Astrocyte (in vitro differentiated cells and primary cell): ENCODE data around the gene FAM72B. TPM values are rescaled to one million over a fixed set of nuclear protein-coding genes. Genes with fewer than 3 reads are reported as not detected.
"Not testable (repeated sequence)": the region's sequence is repeated elsewhere in the genome, so short reads cannot be mapped to it uniquely, and the experiment has no call there.

Source experiments
- DNase-seq: peaks from one replicate; pipeline ENCODE4 v3.0.0-alpha.2; 2010; ENCODE audit warnings: low read depth
- FAIRE-seq: peaks from 2 replicates; lab custom pipeline; 2011; peaks lifted over from hg19 to GRCh38; lab: Jason Lieb, UNC
- H2AFZ ChIP-seq: 2 replicates; pipeline ENCODE4 v1.6.0; 2012; ENCODE audit warnings: low read depth, low read length, inconsistent platforms
- H3K27ac ChIP-seq: 2 replicates; pipeline ENCODE4 v1.5.1; 2011; ENCODE audit warnings: low read depth, low read length, inconsistent platforms
- H3K27me3 ChIP-seq: 2 replicates; pipeline ENCODE4 v1.6.0; 2011; ENCODE audit warnings: low read length, inconsistent platforms; ENCODE audit not compliant: insufficient read depth
- H3K36me3 ChIP-seq: 2 replicates; pipeline ENCODE4 v1.5.1; 2011; ENCODE audit warnings: low read length, inconsistent platforms; ENCODE audit not compliant: insufficient read depth
- H3K4me1 ChIP-seq: 2 replicates; pipeline ENCODE4 v1.5.1; 2011; ENCODE audit warnings: low read length, inconsistent platforms; ENCODE audit not compliant: insufficient read depth
- H3K4me2 ChIP-seq: 2 replicates; pipeline ENCODE4 v1.6.0; 2012; ENCODE audit warnings: low read length, inconsistent platforms
- H3K4me3 ChIP-seq: 2 replicates; pipeline ENCODE4 v1.5.1; 2011; ENCODE audit warnings: low read depth, mild to moderate bottlenecking, low read length, inconsistent platforms; ENCODE audit not compliant: insufficient read depth
- H3K79me2 ChIP-seq: 2 replicates; pipeline ENCODE4 v1.6.0; 2012; ENCODE audit warnings: mild to moderate bottlenecking, low read length, inconsistent platforms; ENCODE audit not compliant: insufficient read depth
- H3K9ac ChIP-seq: 2 replicates; pipeline ENCODE4 v1.6.0; 2012; ENCODE audit warnings: mild to moderate bottlenecking, low read length, inconsistent platforms
- H3K9me3 ChIP-seq: 2 replicates; pipeline ENCODE4 v1.5.1; 2012; ENCODE audit warnings: low read depth, mild to moderate bottlenecking, low read length, inconsistent platforms; ENCODE audit not compliant: insufficient read depth
- H4K20me1 ChIP-seq: 2 replicates; pipeline ENCODE4 v1.6.0; 2012; ENCODE audit warnings: low read length, inconsistent platforms; ENCODE audit not compliant: insufficient read depth
- H3K27ac Mint-ChIP-seq: one replicate; pipeline ENCODE4 v1.8.0; 2021; ENCODE audit warnings: mild to moderate bottlenecking, mixed read lengths; ENCODE audit not compliant: unreplicated experiment
- H3K27me3 Mint-ChIP-seq: one replicate; pipeline ENCODE4 v1.8.0; 2021; ENCODE audit warnings: low read depth, mixed read lengths; ENCODE audit not compliant: unreplicated experiment
- H3K36me3 Mint-ChIP-seq: one replicate; pipeline ENCODE4 v1.8.0; 2021; ENCODE audit warnings: low read depth, mixed read lengths; ENCODE audit not compliant: unreplicated experiment
- H3K4me1 Mint-ChIP-seq: one replicate; pipeline ENCODE4 v1.8.0; 2021; ENCODE audit warnings: low read depth, mixed read lengths; ENCODE audit not compliant: unreplicated experiment
- H3K4me3 Mint-ChIP-seq: one replicate; pipeline ENCODE4 v1.8.0; 2021; ENCODE audit warnings: mild to moderate bottlenecking, moderate library complexity, mixed read lengths; ENCODE audit not compliant: unreplicated experiment
- H3K9me3 Mint-ChIP-seq: one replicate; pipeline ENCODE4 v1.8.0; 2021; ENCODE audit warnings: mild to moderate bottlenecking, mixed read lengths; ENCODE audit not compliant: unreplicated experiment
- total RNA-seq: library from RNA; stranded (reverse); gene quantifications from 2 replicates; pipeline ENCODE4 v1.2.1, GENCODE V29; 2021

Gene FAM72B
- total RNA-seq, 1 donor from 2014 or later = 2.9 TPM

- not testable (repeated sequence) for FAIRE-seq, H3K36me3 Mint-ChIP-seq
These were observed 29.4 kb upstream of the FAM72B start for GRCh38 chr1:121213491-121213890.

GRCh38 chr1:121210778-121211177, 26.6 kb upstream of the FAM72B start:
- not testable (repeated sequence) for H3K27me3 Mint-ChIP-seq, H3K4me3 ChIP-seq, H3K4me3 Mint-ChIP-seq, H3K36me3 ChIP-seq, H3K4me2 ChIP-seq, H3K9ac ChIP-seq, H3K36me3 Mint-ChIP-seq, H2AFZ ChIP-seq, H3K4me1 Mint-ChIP-seq, H4K20me1 ChIP-seq, H3K9me3 ChIP-seq, H3K4me1 ChIP-seq, H3K79me2 ChIP-seq, H3K27me3 ChIP-seq, H3K27ac ChIP-seq, H3K9me3 Mint-ChIP-seq, DNase-seq, FAIRE-seq, H3K27ac Mint-ChIP-seq

More at GRCh38 chr1:121213491-121213890, 29.4 kb upstream of the FAM72B start:
- H3K27me3 ChIP-seq, H3K36me3 ChIP-seq, H3K27me3 Mint-ChIP-seq, H3K79me2 ChIP-seq, H3K4me2 ChIP-seq, H4K20me1 ChIP-seq, H3K9me3 ChIP-seq, H3K4me3 ChIP-seq, H3K4me3 Mint-ChIP-seq, DNase-seq, H3K27ac Mint-ChIP-seq, H3K4me1 Mint-ChIP-seq, H2AFZ ChIP-seq, H3K27ac ChIP-seq, H3K4me1 ChIP-seq, H3K9ac ChIP-seq, H3K9me3 Mint-ChIP-seq: not testable (repeated sequence)

GRCh38 chr1:121208375-121208774, 24.2 kb upstream of the FAM72B start:
- H3K4me3 Mint-ChIP-seq, H3K9ac ChIP-seq, H3K9me3 ChIP-seq, H3K27ac ChIP-seq, H3K27ac Mint-ChIP-seq, H3K4me3 ChIP-seq, H3K4me1 ChIP-seq, H3K4me1 Mint-ChIP-seq, H3K79me2 ChIP-seq, H3K36me3 ChIP-seq, H3K27me3 ChIP-seq, FAIRE-seq, H3K9me3 Mint-ChIP-seq, H3K4me2 ChIP-seq, H3K36me3 Mint-ChIP-seq, H2AFZ ChIP-seq, H4K20me1 ChIP-seq, H3K27me3 Mint-ChIP-seq: not testable (repeated sequence)
- peak; percentile 23 for DNase-seq

- H3K36me3 Mint-ChIP-seq, H3K27ac Mint-ChIP-seq, H3K9me3 ChIP-seq: not testable (repeated sequence)
These were observed 23.2 kb upstream of the FAM72B start for GRCh38 chr1:121207328-121207727.

GRCh38 chr1:121205786-121206711, 21.9 kb upstream of the FAM72B start:
- H4K20me1 ChIP-seq, FAIRE-seq: not testable (repeated sequence)

More at GRCh38 chr1:121207328-121207727, 23.2 kb upstream of the FAM72B start:
- H3K36me3 ChIP-seq, H3K9ac ChIP-seq, H2AFZ ChIP-seq, H4K20me1 ChIP-seq, H3K4me1 Mint-ChIP-seq, H3K4me3 Mint-ChIP-seq, H3K4me2 ChIP-seq, H3K27ac ChIP-seq, FAIRE-seq, H3K27me3 Mint-ChIP-seq, H3K9me3 Mint-ChIP-seq, H3K4me1 ChIP-seq, H3K4me3 ChIP-seq, DNase-seq, H3K79me2 ChIP-seq, H3K27me3 ChIP-seq: not testable (repeated sequence)

GRCh38 chr1:121202986-121203385, 18.8 kb upstream of the FAM72B start:
- H3K4me3 Mint-ChIP-seq, H3K9me3 Mint-ChIP-seq, H3K4me1 Mint-ChIP-seq, H3K4me3 ChIP-seq, H3K9ac ChIP-seq, H3K79me2 ChIP-seq, H3K4me1 ChIP-seq, H3K9me3 ChIP-seq, H2AFZ ChIP-seq, H3K27me3 Mint-ChIP-seq, H3K36me3 Mint-ChIP-seq, H4K20me1 ChIP-seq, H3K4me2 ChIP-seq, H3K27ac Mint-ChIP-seq, H3K27me3 ChIP-seq, DNase-seq, H3K36me3 ChIP-seq, FAIRE-seq, H3K27ac ChIP-seq: not testable (repeated sequence)

More at GRCh38 chr1:121205786-121206711, 21.9 kb upstream of the FAM72B start:
- not testable (repeated sequence) for H3K4me1 ChIP-seq, H3K4me2 ChIP-seq, H3K79me2 ChIP-seq, H3K36me3 ChIP-seq, H3K9me3 ChIP-seq, H3K27me3 ChIP-seq, H3K27me3 Mint-ChIP-seq, H3K36me3 Mint-ChIP-seq, H3K9ac ChIP-seq, H2AFZ ChIP-seq, H3K4me3 Mint-ChIP-seq, H3K4me3 ChIP-seq, H3K9me3 Mint-ChIP-seq
- peak; percentile 59 for DNase-seq
- Mint-ChIP-seq H3K4me1 (peaks cover 11% of the 10 kb centered on the region), H3K27ac (peak overlapping the region; percentile 81)
- H3K27ac ChIP-seq = peak overlapping the region; percentile 38
